C4-2B (cell line): ENCODE data around the gene UBASH3B.

Source experiments
- ZFX ChIP-seq: fragments of 450-650 bp; IDR thresholded peaks from 2 replicates; pipeline ENCODE4 v1.6.1; 2017
- TF ChIP-seq, protein P1 (sequence below): fragments of 450-650 bp; conservative IDR thresholded peaks from 2 replicates; pipeline ENCODE4 v1.5.1; 2017; ENCODE audit warnings: mild to moderate bottlenecking

DNA sequence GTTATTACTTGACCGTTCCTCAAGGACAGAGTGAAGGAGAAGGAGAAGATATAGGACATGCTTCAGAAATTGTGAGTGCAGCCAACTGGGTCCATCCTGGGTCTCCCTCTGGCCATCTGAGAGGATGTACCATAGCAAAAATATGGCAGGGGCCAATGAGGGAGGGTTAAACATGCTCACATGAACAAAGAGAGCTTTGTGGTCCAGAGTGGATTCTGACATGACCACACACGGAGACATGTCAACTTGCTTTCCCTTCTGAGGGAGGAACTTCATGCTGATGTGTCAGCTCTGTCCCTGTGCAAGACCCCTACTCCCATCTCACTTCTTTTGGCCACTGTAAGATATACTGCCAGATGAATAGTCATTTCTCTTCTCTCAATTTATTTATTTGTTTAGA is 3.0 kb upstream of the UBASH3B start:
- TF ChIP-seq, protein P1, sequence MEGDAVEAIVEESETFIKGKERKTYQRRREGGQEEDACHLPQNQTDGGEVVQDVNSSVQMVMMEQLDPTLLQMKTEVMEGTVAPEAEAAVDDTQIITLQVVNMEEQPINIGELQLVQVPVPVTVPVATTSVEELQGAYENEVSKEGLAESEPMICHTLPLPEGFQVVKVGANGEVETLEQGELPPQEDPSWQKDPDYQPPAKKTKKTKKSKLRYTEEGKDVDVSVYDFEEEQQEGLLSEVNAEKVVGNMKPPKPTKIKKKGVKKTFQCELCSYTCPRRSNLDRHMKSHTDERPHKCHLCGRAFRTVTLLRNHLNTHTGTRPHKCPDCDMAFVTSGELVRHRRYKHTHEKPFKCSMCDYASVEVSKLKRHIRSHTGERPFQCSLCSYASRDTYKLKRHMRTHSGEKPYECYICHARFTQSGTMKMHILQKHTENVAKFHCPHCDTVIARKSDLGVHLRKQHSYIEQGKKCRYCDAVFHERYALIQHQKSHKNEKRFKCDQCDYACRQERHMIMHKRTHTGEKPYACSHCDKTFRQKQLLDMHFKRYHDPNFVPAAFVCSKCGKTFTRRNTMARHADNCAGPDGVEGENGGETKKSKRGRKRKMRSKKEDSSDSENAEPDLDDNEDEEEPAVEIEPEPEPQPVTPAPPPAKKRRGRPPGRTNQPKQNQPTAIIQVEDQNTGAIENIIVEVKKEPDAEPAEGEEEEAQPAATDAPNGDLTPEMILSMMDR = no peak
- no peak for TF ChIP-seq ZFX
